HFF-Myc (cell line): Measurements from ENCODE around the gene CA10.

ENCODE experiments used
- DNase-seq: peaks from one replicate; pipeline ENCODE4 v3.0.0-alpha.2; 2011; ENCODE audit warnings: low read depth; ENCODE audit errors: extremely low read depth
- H3K4me3 ChIP-seq: replicated peaks from 2 replicates; pipeline ENCODE4 v1.5.1; 2011; ENCODE audit warnings: low read depth, mild to moderate bottlenecking, control low read depth, low read length
- CTCF ChIP-seq: IDR thresholded peaks from 2 replicates; pipeline ENCODE4 v1.5.1; 2012; ENCODE audit warnings: mild to moderate bottlenecking, low read depth, low read length, control low read depth; ENCODE audit errors: missing control alignments

Gene CA10

GRCh38 chr17:51604299-51605020 lies 554.1 kb downstream of the CA10 start:
- no peak for TF ChIP-seq CTCF
- no peak for DNase-seq
- no peak overlapping the region for H3K4me3 ChIP-seq

- no peak for TF ChIP-seq CTCF
- DNase-seq = no peak
These were observed 556.8 kb downstream of the CA10 start for GRCh38 chr17:51601622-51602261.

GRCh38 chr17:51598824-51599223 lies 559.7 kb downstream of the CA10 start:
- H3K4me3 ChIP-seq = no peak overlapping the region
- TF ChIP-seq CTCF = no peak
- no peak for DNase-seq

More at GRCh38 chr17:51601622-51602261, 556.8 kb downstream of the CA10 start:
- H3K4me3 ChIP-seq = no peak overlapping the region

- no peak for DNase-seq
- no peak for TF ChIP-seq CTCF
- no peak overlapping the region for H3K4me3 ChIP-seq
These were observed 561.2 kb downstream of the CA10 start for GRCh38 chr17:51597345-51597744.

- no peak for DNase-seq
These were observed 562.6 kb downstream of the CA10 start for GRCh38 chr17:51595826-51596398.

GRCh38 chr17:51590071-51590656 lies 568.4 kb downstream of the CA10 start:
- no peak for DNase-seq
- no peak overlapping the region for H3K4me3 ChIP-seq
- TF ChIP-seq CTCF = no peak

More at GRCh38 chr17:51595826-51596398, 562.6 kb downstream of the CA10 start:
- no peak overlapping the region for H3K4me3 ChIP-seq
- no peak for TF ChIP-seq CTCF
